ENCODE measurements around the gene CSDE1.
"Not testable (repeated sequence)": the region's sequence is repeated elsewhere in the genome, so short reads cannot be mapped to it uniquely, and the experiment has no call there.

DNA sequence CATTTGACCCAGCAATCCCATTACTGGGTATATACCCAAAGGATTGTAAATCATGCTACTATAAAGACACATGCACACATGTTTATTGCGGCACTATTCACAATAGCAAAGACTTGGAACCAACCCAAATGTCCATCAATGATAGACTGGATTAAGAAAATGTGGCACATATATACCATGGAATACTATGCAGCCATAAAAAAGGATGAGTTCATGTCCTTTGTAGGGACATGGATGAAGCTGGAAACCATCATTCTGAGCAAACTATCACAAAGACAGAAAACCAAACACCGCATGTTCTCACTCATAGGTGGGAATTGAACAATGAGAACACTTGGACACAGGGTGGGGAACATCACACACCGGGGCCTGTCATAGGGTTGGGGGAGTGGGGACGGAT is 18.9 kb upstream of the CSDE1 start:
- not testable (repeated sequence) for TF ChIP-seq MYC (IDR thresholded peaks at IDR 0.05; ENCODE audit: low read depth, low read length); POLR2A (IDR thresholded peaks at IDR 0.05; ENCODE audit: low read depth, low read length); POLR2AphosphoS5 (IDR thresholded peaks at IDR 0.05; ENCODE audit: insufficient read depth, low read depth, low read length)
- TF ChIP-seq, protein P1, sequence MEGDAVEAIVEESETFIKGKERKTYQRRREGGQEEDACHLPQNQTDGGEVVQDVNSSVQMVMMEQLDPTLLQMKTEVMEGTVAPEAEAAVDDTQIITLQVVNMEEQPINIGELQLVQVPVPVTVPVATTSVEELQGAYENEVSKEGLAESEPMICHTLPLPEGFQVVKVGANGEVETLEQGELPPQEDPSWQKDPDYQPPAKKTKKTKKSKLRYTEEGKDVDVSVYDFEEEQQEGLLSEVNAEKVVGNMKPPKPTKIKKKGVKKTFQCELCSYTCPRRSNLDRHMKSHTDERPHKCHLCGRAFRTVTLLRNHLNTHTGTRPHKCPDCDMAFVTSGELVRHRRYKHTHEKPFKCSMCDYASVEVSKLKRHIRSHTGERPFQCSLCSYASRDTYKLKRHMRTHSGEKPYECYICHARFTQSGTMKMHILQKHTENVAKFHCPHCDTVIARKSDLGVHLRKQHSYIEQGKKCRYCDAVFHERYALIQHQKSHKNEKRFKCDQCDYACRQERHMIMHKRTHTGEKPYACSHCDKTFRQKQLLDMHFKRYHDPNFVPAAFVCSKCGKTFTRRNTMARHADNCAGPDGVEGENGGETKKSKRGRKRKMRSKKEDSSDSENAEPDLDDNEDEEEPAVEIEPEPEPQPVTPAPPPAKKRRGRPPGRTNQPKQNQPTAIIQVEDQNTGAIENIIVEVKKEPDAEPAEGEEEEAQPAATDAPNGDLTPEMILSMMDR (IDR thresholded peaks at IDR 0.05; ENCODE audit: extremely low read depth in 1 of 2, insufficient read depth in 1 of 2, low read depth in 1 of 2, low read length in 2 of 2), result not testable (repeated sequence)

All from endothelial cell of umbilical vein (primary cell).